ENCODE measurements around the gene IL1F10.
"Not testable (repeated sequence)": the region's sequence is repeated elsewhere in the genome, so short reads cannot be mapped to it uniquely, and the experiment has no call there.

IL1F10 gene

DNA sequence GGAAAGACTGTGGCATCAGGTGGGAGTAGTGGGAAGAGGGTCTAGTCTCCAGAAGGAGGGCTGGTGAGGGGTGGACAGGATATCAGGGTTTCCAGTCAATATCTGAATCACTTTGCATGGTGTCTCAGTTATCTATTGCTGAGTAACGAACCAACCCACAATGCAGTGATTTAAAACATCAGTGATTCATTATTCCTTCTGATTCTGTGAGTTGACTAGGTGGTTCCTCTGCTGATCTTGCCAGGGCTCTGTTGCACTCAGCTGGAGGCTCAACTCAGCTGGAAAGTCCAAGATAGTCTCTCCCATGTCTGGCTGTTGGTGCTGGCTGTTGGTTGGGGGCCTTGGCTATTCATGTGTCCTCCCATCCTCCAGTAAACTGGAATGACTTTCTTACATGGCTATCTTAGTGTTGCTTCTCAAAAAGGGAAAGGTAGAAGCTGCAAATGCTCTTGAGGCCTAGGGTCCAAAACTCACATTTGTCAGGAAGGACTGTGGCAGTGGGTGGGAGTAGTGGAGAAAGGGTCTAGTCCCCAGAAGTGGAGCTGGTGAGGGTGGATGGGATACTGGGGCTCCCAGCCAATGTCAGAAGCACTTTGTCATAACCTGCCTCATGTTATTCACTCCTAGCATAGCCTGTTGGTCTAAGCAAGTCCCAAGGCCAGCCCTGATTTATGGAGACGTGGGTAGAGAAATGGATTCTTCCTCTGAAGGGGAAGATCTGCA lies 13.9 kb downstream of the IL1F10 start:
- peaks cover 26% of the 10 kb centered on the region for H3K4me1 Mint-ChIP-seq (ENCODE audit: low read depth)
- no peak overlapping the region for H3K4me3 Mint-ChIP-seq
- no peaks in the 10 kb centered on the region for H3K36me3 Mint-ChIP-seq (ENCODE audit: low read depth)
- H3K9me3 Mint-ChIP-seq = no peaks in the 10 kb centered on the region
- H3K27me3 Mint-ChIP-seq = peaks cover 14% of the 10 kb centered on the region
- no peak overlapping the region for H3K27ac Mint-ChIP-seq

DNA sequence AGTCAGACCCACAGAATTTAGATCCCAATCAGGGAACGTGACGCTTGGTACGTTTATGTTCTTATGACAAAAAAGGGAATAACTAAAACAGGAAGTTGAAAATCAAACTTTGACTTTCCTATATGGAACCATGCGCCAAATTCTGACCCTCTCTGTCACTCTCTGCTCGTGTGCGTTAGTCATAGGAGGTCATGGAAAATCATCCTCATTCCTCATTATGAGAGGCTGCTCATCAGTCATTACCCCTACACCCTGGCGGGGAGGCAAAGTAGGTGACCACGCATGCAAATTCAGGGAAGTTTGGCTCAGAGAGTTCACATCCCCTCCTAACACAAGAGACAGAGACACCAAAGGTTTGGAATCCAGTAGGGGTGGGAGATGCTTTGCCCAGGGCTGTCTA lies 15.5 kb downstream of the IL1F10 start:
- peaks cover 14% of the 10 kb centered on the region for H3K27me3 Mint-ChIP-seq
- peak overlapping the region; percentile 85 for H3K27ac Mint-ChIP-seq
- H3K9me3 Mint-ChIP-seq = no peaks in the 10 kb centered on the region
- no peaks in the 10 kb centered on the region for H3K36me3 Mint-ChIP-seq (ENCODE audit: low read depth)
- peak overlapping the region; percentile 1 for H3K4me3 Mint-ChIP-seq
- H3K4me1 Mint-ChIP-seq (ENCODE audit: low read depth) = peaks cover 26% of the 10 kb centered on the region

DNA sequence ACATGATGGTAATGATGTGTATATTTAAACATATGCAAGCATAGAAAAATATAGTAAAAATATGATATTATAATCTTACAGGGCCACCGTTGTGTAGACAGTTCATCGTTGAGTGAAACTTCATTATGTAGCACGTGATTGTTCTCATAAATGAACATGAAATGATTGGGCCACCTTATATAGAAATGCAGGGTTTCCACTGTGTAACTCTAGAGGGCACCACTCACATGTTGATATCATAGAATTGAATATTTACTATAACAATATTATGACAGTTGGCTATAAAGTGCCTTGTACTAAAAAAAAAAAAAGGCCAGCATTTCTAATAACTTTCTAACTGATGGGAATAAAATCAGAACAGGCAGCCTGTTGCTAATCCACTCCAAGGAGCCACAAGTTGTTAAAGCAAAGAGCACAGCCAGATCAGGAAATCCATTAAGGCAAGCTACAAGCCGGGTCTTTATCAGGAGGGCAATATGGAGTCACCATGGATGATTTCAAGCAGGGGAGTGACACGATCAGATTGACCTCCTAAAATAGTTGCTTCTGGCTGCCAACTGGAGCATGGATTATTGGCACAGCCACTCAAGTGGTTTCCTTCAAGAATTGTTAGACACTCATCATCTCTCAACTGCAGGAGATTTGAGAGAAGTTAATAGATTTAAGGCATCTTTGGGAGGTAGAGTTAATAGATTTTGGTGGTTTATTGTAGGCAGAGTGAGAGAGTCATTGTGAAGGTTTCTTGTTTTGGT lies 16.7 kb downstream of the IL1F10 start:
- H3K4me1 Mint-ChIP-seq (ENCODE audit: low read depth) = peaks cover 26% of the 10 kb centered on the region
- no peak overlapping the region for H3K27ac Mint-ChIP-seq
- H3K36me3 Mint-ChIP-seq (ENCODE audit: low read depth) = no peaks in the 10 kb centered on the region
- no peak overlapping the region for H3K4me3 Mint-ChIP-seq
- peaks cover 14% of the 10 kb centered on the region for H3K27me3 Mint-ChIP-seq
- H3K9me3 Mint-ChIP-seq = no peaks in the 10 kb centered on the region

DNA sequence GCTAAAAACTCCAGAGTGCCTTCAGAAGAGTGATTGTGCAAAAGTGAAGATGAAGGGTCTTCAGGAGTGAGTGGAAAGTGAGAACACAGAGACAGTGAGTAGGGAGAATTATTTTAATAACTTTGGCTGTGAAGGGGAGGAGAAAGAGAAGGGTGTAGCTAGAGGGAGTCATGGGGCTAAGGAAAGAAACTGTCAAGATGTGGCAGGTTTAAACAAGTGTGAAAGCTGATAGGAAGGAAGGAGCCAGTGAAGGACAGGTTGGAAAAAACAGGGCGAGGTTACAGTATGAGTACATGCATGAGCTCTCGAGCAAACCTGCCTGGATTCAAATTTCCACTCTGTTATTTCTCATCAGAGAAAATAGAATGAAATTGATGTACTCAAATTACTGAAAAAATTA lies 17.8 kb downstream of the IL1F10 start:
- peaks cover 13% of the 10 kb centered on the region for H3K27me3 Mint-ChIP-seq
- no peak overlapping the region for H3K4me3 Mint-ChIP-seq
- no peaks in the 10 kb centered on the region for H3K9me3 Mint-ChIP-seq
- no peak overlapping the region for H3K27ac Mint-ChIP-seq
- H3K4me1 Mint-ChIP-seq (ENCODE audit: low read depth) = peaks cover 26% of the 10 kb centered on the region
- no peaks in the 10 kb centered on the region for H3K36me3 Mint-ChIP-seq (ENCODE audit: low read depth)

DNA sequence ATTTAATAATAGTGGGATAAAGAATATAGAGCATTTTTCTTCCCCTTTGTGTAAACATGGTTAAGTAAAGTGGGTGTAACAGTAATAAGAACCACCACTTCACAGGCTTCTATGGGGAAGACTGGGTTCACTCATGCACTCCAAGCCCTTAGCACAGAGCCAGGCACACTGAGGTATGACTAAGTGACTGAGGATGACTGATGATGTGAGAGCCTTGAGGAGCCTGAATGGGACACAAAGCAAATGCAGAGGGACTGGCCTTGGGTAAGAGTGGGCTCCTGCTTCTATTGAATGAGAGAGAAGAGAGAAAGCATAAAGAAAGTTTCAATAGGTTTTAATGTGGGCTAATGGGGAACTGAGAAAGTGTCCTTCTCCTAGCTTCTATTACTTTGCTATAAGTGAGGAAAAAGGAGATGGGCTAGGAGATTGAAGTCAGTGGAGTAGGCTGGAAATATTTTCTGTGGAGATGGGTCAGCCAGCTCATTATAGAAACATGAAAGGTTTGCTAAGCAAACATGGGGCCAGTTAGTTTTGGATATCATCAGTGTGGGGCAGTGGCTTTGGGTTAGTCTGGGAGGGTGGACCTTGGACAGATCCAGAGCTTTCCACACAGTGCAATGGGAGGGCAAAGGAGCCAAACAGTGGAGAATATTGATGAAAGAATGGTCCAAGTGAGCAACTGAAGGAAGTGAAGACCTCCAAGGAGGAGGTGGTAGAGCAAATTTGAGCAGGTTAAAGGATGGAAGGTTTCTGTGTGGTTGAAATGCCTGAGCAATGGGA lies 20.6 kb downstream of the IL1F10 start:
- Mint-ChIP-seq H3K9me3 (no peaks in the 10 kb centered on the region), H3K27ac (no peak overlapping the region), H3K4me3 (no peak overlapping the region), H3K4me1 (ENCODE audit: low read depth) (peaks cover 14% of the 10 kb centered on the region), H3K36me3 (ENCODE audit: low read depth) (no peaks in the 10 kb centered on the region), H3K27me3 (peaks cover 8% of the 10 kb centered on the region)

DNA sequence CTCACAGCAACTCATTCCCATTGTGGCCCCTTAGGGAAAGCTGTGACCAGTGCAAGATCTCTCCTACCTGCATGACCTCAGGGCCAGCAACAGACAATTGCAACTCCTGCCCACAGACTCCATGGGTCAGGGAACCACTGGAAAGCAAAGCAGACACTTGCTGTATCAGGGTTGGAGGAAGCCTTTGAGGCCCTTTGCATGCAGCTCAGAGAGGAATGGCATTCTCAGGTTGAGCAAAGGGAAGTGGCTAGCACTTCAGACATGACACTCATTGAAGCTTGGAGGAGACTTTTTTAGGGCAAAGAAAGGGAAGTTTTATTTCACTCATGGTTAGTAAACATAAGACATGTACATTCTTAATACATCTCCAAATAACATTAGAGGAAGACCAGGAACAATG lies 22.1 kb downstream of the IL1F10 start:
- no peak overlapping the region for H3K4me3 Mint-ChIP-seq
- H3K36me3 Mint-ChIP-seq (ENCODE audit: low read depth) = no peaks in the 10 kb centered on the region
- H3K27me3 Mint-ChIP-seq = peaks cover 5% of the 10 kb centered on the region
- peaks cover 8% of the 10 kb centered on the region for H3K4me1 Mint-ChIP-seq (ENCODE audit: low read depth)
- H3K27ac Mint-ChIP-seq = no peak overlapping the region
- no peaks in the 10 kb centered on the region for H3K9me3 Mint-ChIP-seq

DNA sequence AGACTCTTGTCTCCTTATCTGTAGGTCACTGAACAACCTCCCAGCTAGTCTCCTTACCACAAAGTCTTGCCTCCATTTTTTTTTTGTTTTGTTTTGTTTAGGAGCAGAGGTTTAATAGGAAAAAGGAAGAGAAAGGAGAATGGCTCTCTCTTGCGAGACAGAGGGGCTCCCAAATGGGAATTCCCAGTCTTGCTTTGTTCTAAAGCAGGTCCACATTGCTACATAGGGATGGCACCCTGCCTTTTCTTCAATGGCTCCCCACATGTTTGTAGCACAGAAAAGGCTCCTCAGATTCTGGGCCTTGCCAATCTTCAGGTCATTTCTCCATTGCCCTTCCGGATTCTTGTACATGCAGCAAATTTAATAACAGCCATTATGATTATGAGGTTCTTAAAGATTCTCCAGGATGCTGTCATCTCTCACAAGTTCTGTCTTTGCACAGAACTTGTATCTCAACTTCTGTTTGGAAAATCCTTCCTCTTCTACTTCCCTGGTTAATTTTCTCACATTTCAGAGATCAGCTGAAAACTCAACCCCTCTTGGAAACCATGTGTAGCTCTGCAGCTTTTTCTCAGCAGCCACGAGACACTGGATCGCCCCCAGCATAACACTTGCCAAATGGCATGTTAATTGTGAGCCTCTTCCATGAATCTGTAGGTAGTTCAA lies 23.6 kb downstream of the IL1F10 start:
- no peak overlapping the region for H3K27ac Mint-ChIP-seq
- no peaks in the 10 kb centered on the region for H3K27me3 Mint-ChIP-seq
- H3K4me3 Mint-ChIP-seq = no peak overlapping the region
- H3K9me3 Mint-ChIP-seq = peaks cover 6% of the 10 kb centered on the region
- H3K4me1 Mint-ChIP-seq (ENCODE audit: low read depth) = no peaks in the 10 kb centered on the region
- H3K36me3 Mint-ChIP-seq (ENCODE audit: low read depth) = no peaks in the 10 kb centered on the region

DNA sequence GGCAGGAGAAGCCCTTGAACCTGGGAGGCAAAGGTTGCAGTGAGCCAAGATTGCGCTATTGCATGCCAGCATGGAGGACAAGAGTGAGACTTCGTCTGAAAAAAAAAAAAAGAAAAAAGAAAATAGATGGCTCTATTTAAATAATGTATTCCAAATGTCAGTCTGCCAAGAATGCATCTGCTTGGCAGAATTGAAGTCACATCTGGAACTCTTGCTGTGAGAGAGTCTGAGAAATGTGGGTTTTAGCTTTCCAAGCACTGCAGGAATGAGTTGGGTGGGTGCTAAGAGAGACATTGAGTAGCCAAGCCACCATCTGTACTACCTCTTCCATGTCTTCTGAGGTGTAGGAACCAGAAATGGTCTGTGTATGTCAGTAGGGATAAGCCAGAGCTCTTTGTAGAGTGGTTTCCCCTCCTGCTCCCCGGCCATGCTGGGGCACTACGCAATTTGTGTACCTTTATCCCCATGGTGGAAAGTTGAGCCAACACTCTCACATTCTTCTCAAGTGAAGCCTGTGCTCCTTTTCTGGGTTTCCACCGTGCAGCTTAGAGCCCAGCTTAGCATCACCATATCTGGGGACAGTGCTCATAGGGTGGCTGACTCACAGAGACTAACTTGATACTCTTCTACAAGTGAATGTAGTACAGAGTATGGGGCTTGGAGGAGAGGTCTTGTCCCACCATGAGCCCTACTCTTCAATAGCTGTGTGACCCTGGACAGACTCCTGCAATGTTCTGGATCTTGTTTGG lies 25.3 kb downstream of the IL1F10 start:
- peaks cover 12% of the 10 kb centered on the region for H3K9me3 Mint-ChIP-seq
- H3K4me1 Mint-ChIP-seq (ENCODE audit: low read depth) = peaks cover 12% of the 10 kb centered on the region
- peaks cover 4% of the 10 kb centered on the region for H3K36me3 Mint-ChIP-seq (ENCODE audit: low read depth)
- no peak overlapping the region for H3K27ac Mint-ChIP-seq
- H3K4me3 Mint-ChIP-seq = no peak overlapping the region
- H3K27me3 Mint-ChIP-seq = no peaks in the 10 kb centered on the region

DNA sequence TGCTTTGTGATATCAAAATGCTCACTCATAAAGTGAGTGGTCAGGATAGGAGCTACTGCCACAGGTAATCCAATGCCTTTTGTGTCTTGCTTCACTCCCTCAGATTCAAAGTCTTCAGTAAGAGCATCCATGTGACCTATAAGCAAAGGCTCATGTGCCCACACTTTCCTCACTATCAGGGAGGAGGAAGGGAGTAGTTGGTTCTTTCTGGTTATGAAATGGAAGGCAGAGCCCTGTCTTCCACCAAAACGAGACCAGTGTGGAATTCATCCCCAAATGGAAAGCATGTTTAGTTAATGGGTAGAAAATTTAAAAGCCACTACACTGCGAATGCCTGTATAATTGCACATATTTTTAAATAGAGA lies 25.8 kb downstream of the IL1F10 start:
- no peak overlapping the region for H3K27ac Mint-ChIP-seq
- H3K27me3 Mint-ChIP-seq = no peaks in the 10 kb centered on the region
- H3K36me3 Mint-ChIP-seq (ENCODE audit: low read depth) = peaks cover 4% of the 10 kb centered on the region
- H3K9me3 Mint-ChIP-seq = peaks cover 15% of the 10 kb centered on the region
- H3K4me1 Mint-ChIP-seq (ENCODE audit: low read depth) = peaks cover 17% of the 10 kb centered on the region
- H3K4me3 Mint-ChIP-seq = no peak overlapping the region

DNA sequence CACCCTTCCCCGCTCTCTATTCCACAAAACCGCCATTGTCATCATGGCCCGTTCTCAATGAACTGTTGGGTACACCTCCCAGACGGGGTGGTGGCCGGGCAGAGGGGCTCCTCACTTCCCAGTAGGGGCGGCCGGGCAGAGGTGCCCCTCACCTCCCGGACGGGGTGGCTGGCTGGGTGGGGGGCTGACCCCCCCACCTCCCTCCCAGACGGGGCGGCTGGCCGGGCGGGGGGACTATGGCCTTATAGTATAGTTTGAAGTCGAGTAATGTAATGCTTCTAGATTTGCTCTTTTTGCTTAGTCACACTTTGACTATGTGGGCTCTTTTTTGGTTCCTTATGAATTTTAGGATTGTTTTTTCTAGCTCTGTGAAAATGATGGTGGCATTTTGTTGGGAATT lies 28.5 kb downstream of the IL1F10 start:
- H3K27ac Mint-ChIP-seq; H3K36me3 Mint-ChIP-seq (ENCODE audit: low read depth); H3K4me3 Mint-ChIP-seq; H3K27me3 Mint-ChIP-seq: not testable (repeated sequence)
- Mint-ChIP-seq H3K9me3 (peaks cover 15% of the 10 kb centered on the region), H3K4me1 (ENCODE audit: low read depth) (peaks cover 22% of the 10 kb centered on the region)

DNA sequence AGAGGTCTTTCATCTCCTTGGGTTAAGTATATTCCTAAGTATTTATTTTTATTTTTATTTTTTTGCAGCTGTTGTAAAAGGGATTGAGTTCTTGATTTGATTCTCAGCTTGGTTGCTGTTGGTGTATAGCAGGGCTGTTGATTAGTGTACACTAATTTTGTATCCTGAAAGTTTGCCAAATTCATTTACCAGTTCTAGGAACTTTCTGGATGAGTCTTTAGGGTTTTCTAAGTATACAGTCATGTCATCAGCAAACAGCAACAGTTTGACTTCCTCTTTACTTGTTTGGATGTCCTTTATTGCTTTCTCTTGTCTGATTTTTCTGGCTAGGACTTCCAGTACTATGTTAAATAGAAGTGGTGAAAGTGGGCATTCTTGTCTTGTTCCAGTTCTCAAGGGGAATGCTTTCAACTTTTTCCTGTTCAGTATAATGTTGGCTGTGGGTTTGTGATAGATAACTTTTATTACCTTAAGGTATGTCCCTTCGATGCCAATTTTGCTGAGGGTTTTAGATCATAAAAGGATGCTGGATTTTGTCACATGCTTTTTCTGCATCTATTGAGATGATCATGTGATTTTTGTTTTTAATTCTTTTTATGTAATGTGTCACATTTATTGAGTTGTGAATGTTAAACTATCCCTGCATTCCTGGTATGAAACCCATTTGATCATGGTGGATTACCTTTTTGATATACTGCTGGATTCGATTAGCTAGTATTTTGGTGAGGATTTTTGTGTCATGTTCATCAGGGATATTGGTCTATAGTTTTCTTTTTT lies 29.3 kb downstream of the IL1F10 start:
- not testable (repeated sequence) for H3K36me3 Mint-ChIP-seq (ENCODE audit: low read depth); H3K27ac Mint-ChIP-seq; H3K27me3 Mint-ChIP-seq
- H3K9me3 Mint-ChIP-seq = peaks cover 15% of the 10 kb centered on the region
- H3K4me1 Mint-ChIP-seq (ENCODE audit: low read depth) = peaks cover 25% of the 10 kb centered on the region
- H3K4me3 Mint-ChIP-seq = peak overlapping the region; percentile 10

DNA sequence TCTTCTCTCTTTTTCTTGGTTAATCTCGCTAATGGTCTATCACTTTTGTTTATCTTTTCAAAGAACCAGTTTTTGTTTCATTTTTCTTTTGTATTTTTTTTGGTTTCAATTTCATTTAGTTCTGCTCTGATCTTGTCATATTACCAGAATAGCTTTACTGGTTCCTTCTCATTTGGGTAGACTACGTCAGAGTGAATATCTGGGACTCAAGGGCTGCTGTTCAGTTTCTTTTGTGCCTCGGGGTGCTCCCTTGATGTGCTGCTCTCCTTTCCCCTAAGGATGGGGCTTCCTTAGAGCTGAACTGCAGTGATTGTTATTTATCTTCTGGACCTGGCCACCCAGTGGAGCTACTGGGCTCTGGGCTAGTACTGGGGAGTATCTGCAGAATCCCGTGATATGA lies 30.3 kb downstream of the IL1F10 start:
- H3K27ac Mint-ChIP-seq = peak overlapping the region; percentile 71
- H3K36me3 Mint-ChIP-seq (ENCODE audit: low read depth) = peaks cover 9% of the 10 kb centered on the region
- peaks cover 25% of the 10 kb centered on the region for H3K9me3 Mint-ChIP-seq
- peaks cover 35% of the 10 kb centered on the region for H3K4me1 Mint-ChIP-seq (ENCODE audit: low read depth)
- H3K4me3 Mint-ChIP-seq = peak overlapping the region; percentile 10
- H3K27me3 Mint-ChIP-seq = no peaks in the 10 kb centered on the region

DNA sequence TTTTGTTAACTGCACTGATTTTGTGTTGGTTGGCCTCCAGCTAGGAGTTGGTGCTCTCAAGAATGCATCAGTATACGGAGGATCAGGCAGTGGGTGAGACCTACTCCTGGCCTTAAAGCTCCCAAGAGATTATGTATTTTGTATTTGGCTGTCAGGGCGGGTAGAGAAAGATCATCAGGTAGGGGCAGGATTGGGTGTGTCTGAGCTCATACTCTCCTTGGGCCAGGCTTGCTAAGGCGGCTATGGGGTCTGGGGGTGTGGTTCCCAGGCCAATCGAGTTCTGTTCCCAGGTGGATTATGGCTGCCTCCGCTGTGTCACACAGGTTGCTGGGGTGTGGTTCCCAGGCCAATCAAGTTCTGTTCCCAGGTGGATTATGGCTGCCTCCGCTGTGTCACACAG lies 30.8 kb downstream of the IL1F10 start:
- Mint-ChIP-seq H3K4me3 (peak overlapping the region; percentile 10), H3K9me3 (peaks cover 26% of the 10 kb centered on the region), H3K27ac (peak overlapping the region; percentile 71), H3K36me3 (ENCODE audit: low read depth) (peaks cover 10% of the 10 kb centered on the region), H3K4me1 (ENCODE audit: low read depth) (peaks cover 40% of the 10 kb centered on the region), H3K27me3 (no peaks in the 10 kb centered on the region)

DNA sequence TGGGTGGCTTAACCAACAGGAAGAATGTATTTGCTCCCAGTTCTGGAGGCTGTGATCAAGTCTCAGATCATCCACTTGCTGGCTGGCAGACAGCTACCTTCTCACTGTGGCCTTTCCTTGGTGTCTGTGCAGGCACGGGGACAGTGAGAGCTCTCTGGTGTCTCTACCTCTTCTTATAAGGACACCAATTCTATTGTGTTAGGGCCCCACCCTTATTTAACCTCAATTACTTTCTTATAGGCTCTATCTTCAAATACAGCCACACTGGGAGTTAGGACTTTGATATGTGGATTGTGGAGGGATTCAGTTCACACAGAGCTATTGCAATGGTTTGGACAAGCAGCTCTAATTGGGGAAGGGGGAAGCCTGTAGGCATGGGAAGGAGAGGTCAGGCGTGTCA lies 34.4 kb downstream of the IL1F10 start:
- Mint-ChIP-seq H3K27ac (peak overlapping the region; percentile 93), H3K4me3 (no peak overlapping the region), H3K9me3 (peaks cover 28% of the 10 kb centered on the region), H3K27me3 (peaks cover 3% of the 10 kb centered on the region), H3K4me1 (ENCODE audit: low read depth) (peaks cover 62% of the 10 kb centered on the region), H3K36me3 (ENCODE audit: low read depth) (peaks cover 10% of the 10 kb centered on the region)
